H4 (cell line): ENCODE measurements around the gene CENPN. TPM values are rescaled to one million over a fixed set of nuclear protein-coding genes. Genes with fewer than 3 reads are reported as not detected.
A peak's percentile ranks its signal among the peaks of the same experiment; 100 is the strongest.

Experiments
- DNase-seq: peaks from one replicate; pipeline ENCODE4 v3.0.0-alpha.2; 2015; ENCODE audit warnings: low spot score
- total RNA-seq: library from RNA; depleted of rRNA; stranded (reverse); fragments of >200 nt; shearing (Covaris generic); gene quantifications from 2 replicates; pipeline ENCODE4 v1.2.3, GENCODE V29; 2014

The CENPN gene
- total RNA-seq, 1 experiment from 2014 or later, result 147 TPM

DNA sequence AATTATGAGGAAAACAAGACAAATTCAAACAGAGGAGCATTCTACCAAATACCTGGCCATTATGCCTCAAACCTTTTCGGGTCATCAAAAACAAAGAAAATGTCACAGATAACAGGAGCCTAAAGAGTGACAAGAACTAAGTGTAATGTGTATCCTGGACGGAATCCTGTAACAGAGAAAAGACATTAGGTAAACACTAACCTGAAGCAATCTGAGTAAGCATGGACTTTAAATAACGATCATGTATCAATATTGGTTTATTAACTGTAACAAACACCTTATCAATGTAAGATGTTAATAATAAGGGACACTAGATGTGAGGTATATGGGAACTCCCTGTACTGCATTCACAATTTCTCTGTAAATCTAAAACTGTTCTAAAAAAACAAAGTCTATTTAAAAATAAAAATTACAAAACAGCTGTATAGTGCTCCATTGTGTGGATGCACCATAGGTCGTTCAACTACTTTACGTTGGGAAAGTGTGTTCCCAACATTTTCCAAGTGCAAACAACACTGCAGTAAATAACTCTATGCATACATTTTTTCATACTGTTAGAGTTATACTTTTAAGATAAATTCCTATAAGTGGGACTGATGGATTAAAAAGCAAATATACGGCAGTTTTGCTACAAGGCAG, 15.1 kb upstream of the CENPN start:
- no peak for DNase-seq

DNA sequence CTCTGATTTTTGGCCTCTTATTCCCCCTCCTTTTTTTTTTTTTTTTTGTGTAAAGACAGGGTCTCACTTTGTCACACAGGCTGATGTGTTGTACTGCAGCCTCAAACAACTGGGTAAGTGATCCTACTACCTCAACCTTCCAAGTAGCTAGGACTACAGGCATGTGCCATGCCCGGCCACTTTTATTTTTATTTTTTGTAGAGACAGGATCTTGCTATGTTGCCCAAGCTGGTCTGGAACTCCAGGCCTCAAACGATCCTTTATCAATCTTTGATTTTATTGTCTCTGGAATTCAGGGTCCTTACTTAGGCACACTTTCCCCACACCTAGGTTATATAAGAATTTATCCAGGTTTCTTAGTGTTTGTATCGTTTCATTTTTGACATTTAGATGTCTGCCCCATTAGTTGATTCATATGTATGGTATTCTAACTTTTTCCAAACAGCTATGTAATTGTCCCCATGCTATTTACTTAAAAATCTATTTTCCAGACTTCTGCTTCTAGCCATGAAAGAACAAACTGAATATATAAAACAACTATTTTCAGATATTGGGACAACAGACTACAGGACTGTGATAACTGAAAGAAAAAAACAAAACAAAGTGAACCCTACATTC, 14.2 kb upstream of the CENPN start:
- no peak for DNase-seq

DNA sequence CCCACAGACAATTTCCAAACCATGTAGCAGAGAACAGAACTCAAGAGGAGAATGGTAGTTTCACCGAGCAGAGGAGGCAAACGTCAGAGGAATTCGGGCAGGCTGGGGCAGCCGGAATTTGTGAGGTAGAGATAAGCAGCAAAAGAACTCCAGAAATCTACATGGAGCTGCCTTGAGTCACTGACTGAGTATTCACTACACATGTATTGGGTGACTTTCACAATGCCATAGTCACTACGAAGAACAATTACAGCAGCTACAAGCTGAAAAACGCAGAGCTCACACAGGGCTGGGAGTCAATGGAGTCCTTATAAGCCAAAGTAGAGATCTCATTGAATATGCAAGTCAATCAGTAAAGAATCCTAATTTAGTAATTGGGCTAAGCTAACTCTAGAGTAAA, 13.7 kb upstream of the CENPN start:
- peak; percentile 60 for DNase-seq

GRCh38 chr16:80993834-80994233, 13.2 kb upstream of the CENPN start:
- DNase-seq, result no peak

DNA sequence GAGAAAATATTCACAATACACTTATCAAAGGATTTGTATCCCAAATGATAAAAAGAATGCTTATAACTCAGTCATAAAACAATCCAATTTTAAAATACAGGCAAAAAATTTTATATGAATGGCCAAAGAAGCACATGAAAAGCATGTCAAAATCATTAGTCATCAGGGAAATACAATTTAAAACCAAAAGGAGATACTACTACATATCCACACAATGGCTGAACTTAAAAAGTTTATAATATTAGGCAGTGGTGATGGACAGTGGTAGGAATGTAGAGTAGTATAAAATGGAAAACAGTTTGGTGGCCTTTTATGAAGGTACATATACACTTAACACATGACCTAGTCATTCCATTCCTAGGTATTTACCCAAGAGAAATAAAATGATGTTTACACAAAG, 12.6 kb upstream of the CENPN start:
- DNase-seq, result no peak

GRCh38 chr16:80996688-80997138, 10.3 kb upstream of the CENPN start:
- no peak for DNase-seq

- no peak for DNase-seq
Measured at GRCh38 chr16:80997139-80997798, 9.7 kb upstream of the CENPN start.

GRCh38 chr16:80997964-80998620, 8.9 kb upstream of the CENPN start:
- DNase-seq, result no peak

- no peak for DNase-seq
Measured at GRCh38 chr16:81000873-81001272, 6.1 kb upstream of the CENPN start.

- no peak for DNase-seq
Measured at GRCh38 chr16:81001330-81001729, 5.7 kb upstream of the CENPN start.

- DNase-seq, result no peak
Measured at GRCh38 chr16:81003064-81003463, 4.0 kb upstream of the CENPN start.

DNA sequence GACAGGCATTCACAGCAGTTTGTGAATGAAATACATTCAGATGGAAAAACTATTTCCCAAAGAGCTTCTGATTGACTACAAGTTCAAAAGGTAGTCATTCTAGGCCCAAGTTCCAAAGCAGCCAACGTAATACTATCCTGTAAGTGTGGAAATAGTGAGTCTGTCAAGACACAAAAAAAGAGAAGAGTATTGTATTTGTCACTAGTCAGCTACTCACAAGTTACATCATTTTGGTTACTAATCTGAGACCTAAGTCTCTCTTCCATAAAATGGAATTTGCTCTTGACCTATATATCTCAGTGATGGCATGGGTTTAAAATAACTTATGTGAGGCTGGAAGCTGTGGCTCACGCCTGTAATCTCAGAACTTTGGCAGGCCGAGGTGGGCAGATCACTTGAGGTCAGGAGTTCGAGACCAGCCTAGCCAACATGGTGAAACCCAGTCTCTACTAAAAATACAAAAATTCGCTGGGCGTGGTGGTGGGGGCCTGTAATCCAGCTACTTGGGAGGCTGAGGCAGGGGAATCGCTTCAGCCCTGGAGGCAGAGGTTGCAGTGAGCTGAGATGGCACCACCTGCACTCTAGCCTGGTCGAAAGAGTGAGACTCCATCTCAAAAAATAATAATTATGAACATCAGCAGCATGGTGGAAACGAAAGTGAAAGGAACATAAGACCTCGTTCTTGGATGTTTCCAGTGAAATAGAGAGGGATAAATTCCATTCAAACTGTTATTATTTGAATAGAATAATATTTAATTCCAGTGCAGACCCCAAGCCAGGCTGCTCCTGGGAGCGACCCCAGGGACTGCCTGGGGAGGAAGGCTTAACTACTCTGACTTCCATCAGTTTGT, 3.2 kb upstream of the CENPN start:
- no peak for DNase-seq

GRCh38 chr16:81004646-81005353, 2.2 kb upstream of the CENPN start:
- peak; percentile 27 for DNase-seq

DNA sequence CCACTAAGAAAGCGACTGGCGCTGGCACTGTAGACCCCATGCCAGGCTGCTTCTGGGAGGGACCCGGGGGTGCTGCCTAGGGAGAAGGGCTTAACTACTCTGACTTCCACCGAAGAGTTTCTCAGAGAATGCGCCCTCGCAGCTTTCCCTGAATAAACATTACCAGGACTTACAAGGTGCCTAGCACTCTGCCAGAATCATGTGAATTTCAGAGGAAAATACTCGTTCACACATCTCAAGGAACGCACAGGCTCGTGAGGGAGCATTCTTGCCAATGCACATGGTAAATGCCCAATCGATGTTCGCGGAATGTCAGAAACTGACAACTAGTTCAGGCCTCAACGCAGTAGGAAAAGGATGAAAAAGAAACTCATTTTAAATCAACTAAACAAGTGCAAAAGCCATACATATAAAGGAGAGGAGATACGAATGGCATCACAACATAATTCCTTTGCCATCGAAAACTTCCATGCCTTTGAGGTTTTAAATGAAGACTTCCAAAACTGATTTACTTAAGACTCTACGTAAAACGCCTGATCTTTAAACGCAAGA, 1.3 kb upstream of the CENPN start:
- no peak for DNase-seq

DNA sequence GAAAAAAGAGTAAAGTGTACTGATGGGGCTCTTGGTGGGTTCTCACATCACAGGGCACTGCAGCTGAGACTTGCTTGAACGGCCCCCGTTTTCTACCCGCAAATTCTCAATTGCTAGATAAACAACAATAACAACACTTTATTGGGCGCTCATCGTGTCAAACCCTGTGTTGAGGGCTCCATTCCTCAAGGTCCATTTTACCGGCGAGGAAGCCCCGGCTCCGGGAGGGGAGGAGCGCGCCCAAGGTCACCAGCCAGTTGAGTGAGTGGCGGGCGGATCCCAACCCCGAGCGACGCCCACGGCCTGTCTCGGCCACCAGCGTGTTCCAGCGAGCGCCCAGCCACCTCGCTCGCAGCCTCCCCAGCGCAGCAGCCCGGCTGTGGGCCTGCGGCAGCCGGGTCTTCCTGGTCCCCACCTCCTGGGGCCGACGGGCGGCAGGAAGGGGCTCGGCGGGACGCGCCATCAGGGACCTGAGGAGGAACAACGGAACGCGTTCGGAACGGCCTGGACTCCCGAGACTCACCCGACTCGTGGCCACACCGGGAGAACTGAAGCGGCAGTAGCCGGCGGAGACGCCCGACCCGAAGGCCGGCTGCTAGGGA, 702 bp upstream of the CENPN start:
- DNase-seq, result peak; percentile 20

GRCh38 chr16:81008505-81008789, 1.4 kb downstream of the CENPN start:
- DNase-seq, result no peak

GRCh38 chr16:81012974-81013373, 6.0 kb downstream of the CENPN start:
- no peak for DNase-seq

GRCh38 chr16:81014672-81015071, 7.7 kb downstream of the CENPN start:
- DNase-seq, result no peak

- no peak for DNase-seq
Measured at GRCh38 chr16:81018496-81018895, 11.5 kb downstream of the CENPN start.

- DNase-seq, result no peak
Measured at GRCh38 chr16:81026429-81026828, 19.4 kb downstream of the CENPN start.
